HL-60 (cell line): Measurements from ENCODE around the gene LMAN1L.

Source experiments
- DNase-seq, 2 experiments: peaks; one replicate each; pipeline ENCODE4 v3.0.0-alpha.2; 2010 to 2020; ENCODE audit warnings: low read depth in 1 of 2, low spot score in 1 of 2
- H3K27ac ChIP-seq: fragments of 250-450 bp; sonication (Bioruptor Pico); replicated peaks from 2 replicates; pipeline ENCODE4 v1.5.1; 2020; ENCODE audit warnings: mild to moderate bottlenecking, moderate library complexity
- H3K27me3 ChIP-seq: fragments of 250-450 bp; sonication (Bioruptor Pico); 2 replicates; pipeline ENCODE4 v1.5.1; 2021; ENCODE audit warnings: mild to moderate bottlenecking, moderate library complexity; ENCODE audit not compliant: insufficient read depth, poor library complexity, severe bottlenecking
- H3K4me3 ChIP-seq: replicated peaks from 2 replicates; pipeline ENCODE4 v1.5.1; 2011; ENCODE audit warnings: mild to moderate bottlenecking, control low read depth, low read length; ENCODE audit not compliant: insufficient read depth
- CTCF ChIP-seq: IDR thresholded peaks from one replicate; pipeline ENCODE4 v1.5.1; 2011; ENCODE audit warnings: low read length, control low read depth, inconsistent platforms; ENCODE audit not compliant: insufficient read depth
- GABPA ChIP-seq: IDR thresholded peaks from 2 replicates; pipeline ENCODE4 v1.6.1; 2012; ENCODE audit warnings: low read depth
- POLR2AphosphoS5 ChIP-seq: IDR thresholded peaks from 2 replicates; pipeline ENCODE4 v1.6.1; 2012; ENCODE audit warnings: low read depth
- REST ChIP-seq: IDR thresholded peaks from 2 replicates; pipeline ENCODE4 v1.6.1; 2012; ENCODE audit warnings: low read depth; ENCODE audit not compliant: insufficient replicate concordance
- SPI1 ChIP-seq: IDR thresholded peaks from 2 replicates; pipeline ENCODE4 v1.6.1; 2012; ENCODE audit warnings: low read depth, mild to moderate bottlenecking, borderline replicate concordance

Gene LMAN1L

DNA sequence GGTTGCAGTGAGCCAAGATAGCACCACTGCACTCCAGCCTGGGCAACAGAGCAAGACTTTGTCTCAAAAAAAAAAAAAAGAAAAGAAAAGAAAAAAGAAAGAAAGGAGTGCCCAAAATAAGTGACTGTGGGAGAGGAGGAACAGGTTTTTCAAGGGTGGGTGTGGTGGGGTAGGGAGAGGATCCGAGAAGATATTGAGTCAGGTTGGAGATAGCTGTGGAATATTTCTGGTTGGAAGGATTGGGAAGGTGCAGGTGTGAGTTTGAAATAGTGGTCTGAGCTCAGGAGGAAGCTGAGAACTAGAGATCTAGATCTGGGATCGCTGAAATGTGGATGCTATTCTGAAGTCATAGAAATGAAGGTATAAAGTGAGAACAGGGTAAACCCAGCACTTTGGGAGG lies 52.7 kb downstream of the LMAN1L start:
- Histone ChIP-seq H3K27me3 (no peaks in the 10 kb centered on the region), H3K27ac (no peak overlapping the region), H3K4me3 (no peak overlapping the region)
- no peak for DNase-seq
- TF ChIP-seq POLR2AphosphoS5 (no peak), REST (no peak), SPI1 (no peak), CTCF (no peak)

DNA sequence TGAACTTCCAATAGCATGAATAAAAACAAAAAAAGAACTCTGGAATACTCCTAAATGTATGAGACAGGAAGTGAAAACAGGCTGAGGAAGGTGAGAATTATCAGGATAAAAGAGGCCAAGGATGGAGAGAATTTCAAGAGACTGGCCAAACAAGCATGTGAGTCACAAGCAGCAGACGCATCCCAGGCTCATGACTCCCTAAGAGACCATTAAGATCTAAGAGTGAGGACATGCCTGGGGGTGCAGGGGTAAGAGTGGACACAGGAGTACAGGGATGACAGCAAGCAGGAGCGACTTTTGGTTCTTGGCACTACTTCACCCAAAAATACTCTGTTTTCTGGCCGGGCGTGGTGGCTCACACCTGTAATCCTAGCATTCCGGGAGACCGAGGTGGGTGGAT lies 53.5 kb downstream of the LMAN1L start:
- no peaks in the 10 kb centered on the region for H3K27me3 ChIP-seq
- TF ChIP-seq POLR2AphosphoS5 = no peak
- H3K27ac ChIP-seq = no peak overlapping the region
- no peak for DNase-seq
- no peak overlapping the region for H3K4me3 ChIP-seq

DNA sequence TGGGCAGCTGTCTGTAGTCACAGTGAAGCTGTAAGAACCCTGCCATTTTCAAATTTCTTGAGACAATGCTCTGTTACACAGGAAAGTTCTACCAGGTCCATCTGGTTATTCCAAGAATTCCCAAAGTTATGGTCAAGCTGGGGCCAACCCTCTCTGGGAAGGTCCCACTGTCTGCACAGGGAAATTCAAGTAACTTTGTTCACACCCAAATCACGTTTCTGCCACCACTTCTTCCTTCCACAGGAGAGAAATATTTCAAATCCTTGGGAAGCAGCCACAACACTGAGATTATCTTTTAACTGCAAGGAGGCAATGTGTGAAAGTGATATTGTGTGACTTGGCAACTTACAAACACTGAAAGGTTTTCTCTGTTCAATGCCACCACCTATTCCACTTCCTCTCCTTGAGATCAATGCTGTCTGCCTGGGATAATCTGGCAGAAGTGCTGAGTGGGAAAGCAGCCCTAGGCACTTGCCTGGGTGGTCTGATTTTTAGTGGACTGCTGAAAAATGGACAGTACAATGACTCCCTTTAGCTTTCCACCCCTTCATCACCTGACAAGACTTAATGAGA lies 54.9 kb downstream of the LMAN1L start:
- no peaks in the 10 kb centered on the region for H3K27me3 ChIP-seq
- DNase-seq = no peak
- no peak overlapping the region for H3K4me3 ChIP-seq
- TF ChIP-seq REST = no peak
- TF ChIP-seq SPI1 = peak; percentile 21; the same call in 1 of the 2 replicates
- peak overlapping the region; percentile 59 for H3K27ac ChIP-seq

- no peak for TF ChIP-seq REST
- TF ChIP-seq CTCF = no peak
- TF ChIP-seq GABPA = peak; percentile 47; the same call in 1 of the 2 replicates
- peak; percentile 66; the same call in 1 of the 2 replicates for TF ChIP-seq POLR2AphosphoS5
- TF ChIP-seq SPI1 = peak; percentile 89; the same call in 1 of the 2 replicates
- H3K4me3 ChIP-seq = no peak overlapping the region
- DNase-seq = peak; percentile 77 to 91
- H3K27me3 ChIP-seq = no peaks in the 10 kb centered on the region
- H3K27ac ChIP-seq = peak overlapping the region; percentile 95
These were observed 55.4 kb downstream of the LMAN1L start for GRCh38 chr15:74868059-74868458.
